GM19193 (cell line): ENCODE data around the gene SLPI.

ENCODE experiments used
- POLR2A ChIP-seq: IDR thresholded peaks from 4 replicates; pipeline ENCODE4 v1.6.1; 2011; ENCODE audit not compliant: insufficient read depth, insufficient read length; ENCODE audit errors: extremely low read depth

SLPI gene, protein sequence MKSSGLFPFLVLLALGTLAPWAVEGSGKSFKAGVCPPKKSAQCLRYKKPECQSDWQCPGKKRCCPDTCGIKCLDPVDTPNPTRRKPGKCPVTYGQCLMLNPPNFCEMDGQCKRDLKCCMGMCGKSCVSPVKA

GRCh38 chr20:45254383-45255262 lies at the start of gene SLPI:
Gene SLPI, minus strand, starts transcription at chr20:45254564. Its CDS starts 21 bp downstream, at chr20:45254543.
- TF ChIP-seq POLR2A, result no peak

- TF ChIP-seq POLR2A, result no peak
Observed at GRCh38 chr20:45303586-45304463, 49.5 kb upstream of the SLPI start.

- no peak for TF ChIP-seq POLR2A
Observed at GRCh38 chr20:45301824-45302271, 47.5 kb upstream of the SLPI start.

DNA sequence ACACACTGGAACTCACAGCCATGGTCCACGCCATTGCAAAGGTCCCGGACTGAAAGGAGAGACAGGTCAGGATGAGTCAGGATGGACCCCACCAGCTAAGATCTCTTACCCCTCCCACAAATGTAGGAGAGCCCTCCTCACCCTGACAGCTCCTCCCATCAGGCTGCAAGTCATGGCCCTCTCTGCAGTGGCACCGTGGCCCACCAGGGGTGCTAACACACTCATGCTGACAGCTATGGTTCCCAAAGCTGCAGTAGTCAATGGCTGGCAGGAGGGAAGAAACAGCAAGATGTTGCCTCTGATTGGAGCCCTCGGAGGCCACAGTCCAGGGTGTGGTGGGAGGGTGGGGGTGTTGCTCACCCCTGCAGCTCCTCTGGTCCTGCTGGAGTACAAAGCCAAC lies 46.6 kb upstream of the SLPI start:
- no peak for TF ChIP-seq POLR2A

GRCh38 chr20:45299786-45300185 lies 45.4 kb upstream of the SLPI start:
- no peak for TF ChIP-seq POLR2A

DNA sequence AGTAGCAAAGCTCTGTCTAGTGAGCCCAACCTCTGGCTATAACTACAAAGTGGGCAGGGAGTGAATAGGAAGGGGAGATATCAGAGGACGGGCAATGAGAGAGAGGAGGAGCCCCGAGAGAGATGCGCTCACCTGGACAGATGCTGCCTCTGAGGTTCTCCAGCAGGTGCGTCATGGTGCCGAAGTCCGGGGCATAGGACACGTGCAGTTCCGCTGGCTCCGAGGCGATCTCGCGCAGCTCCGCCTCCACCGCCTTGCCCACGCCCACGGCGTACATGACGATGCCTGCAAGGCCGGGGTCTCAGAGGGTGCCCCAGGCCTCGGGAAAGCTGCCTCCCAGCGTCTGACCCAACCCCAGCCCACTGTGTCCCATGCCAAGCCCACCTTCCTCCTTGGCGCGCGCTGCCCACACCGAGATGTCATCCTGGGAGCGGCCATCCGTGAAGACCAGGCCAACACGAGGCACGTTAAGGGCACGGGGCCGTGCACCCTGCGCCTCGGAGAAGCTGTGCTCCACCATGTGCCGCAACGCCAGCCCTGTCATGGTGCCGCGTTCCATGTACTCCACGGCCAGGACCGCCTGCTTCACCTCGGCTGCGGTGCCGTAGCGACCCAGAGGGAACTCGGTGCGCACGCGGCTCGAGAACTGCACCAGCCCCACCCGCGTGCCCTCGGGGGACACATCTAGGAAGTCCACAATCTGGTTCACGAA lies 43.6 kb upstream of the SLPI start:
- TF ChIP-seq POLR2A, result no peak

GRCh38 chr20:45294659-45295058 lies 40.3 kb upstream of the SLPI start:
- TF ChIP-seq POLR2A, result no peak

- TF ChIP-seq POLR2A, result no peak
Observed at GRCh38 chr20:45294003-45294368, 39.6 kb upstream of the SLPI start.

DNA sequence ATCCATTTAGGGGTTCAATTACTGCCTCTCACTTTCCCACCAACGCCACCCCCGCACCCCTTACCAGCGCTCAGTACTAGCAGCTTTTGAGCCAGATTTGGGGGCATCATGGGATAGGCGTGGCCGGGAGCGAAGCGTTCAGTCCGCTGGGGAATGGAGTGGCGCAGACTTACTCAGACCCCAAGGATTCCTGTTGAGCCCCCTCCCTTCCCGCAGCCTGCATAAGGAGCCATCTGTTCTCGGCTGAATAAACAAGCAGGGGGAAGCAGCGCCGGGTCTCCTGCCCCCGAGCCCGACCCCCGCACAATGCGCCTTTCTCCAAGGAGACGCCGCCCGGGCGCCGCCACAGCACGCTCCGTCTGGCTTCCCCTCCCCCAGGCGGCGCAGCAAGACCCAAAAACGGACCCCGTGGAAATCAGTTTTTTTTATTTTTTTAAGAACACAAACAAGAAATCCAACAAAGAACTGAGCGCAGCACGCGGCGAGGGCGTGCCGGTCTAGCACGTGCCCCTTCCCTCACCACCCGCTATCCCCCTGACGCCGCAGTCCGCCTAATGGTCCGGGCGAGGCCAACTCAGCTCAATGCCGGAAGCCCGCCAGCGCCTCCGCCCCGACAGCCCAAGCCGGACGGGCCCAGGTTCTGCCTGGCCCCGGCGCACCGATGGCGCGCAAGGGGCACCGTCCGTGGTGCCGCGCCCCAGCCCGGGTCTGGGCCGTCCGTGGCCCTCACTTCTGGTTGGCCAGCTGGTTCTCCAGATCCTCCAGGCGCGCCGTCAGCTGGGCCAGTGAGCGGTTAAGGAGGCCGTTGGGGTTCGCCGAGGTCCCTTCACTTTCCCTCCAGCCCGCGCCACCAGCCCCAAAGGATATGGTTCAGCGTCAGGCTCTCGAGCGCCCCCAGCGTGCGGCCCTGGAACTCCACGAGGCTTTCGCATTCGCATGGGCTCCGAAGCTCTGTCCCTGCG lies 39.0 kb upstream of the SLPI start:
- TF ChIP-seq POLR2A, result no peak

GRCh38 chr20:45292343-45292742 lies 38.0 kb upstream of the SLPI start:
- no peak for TF ChIP-seq POLR2A

DNA sequence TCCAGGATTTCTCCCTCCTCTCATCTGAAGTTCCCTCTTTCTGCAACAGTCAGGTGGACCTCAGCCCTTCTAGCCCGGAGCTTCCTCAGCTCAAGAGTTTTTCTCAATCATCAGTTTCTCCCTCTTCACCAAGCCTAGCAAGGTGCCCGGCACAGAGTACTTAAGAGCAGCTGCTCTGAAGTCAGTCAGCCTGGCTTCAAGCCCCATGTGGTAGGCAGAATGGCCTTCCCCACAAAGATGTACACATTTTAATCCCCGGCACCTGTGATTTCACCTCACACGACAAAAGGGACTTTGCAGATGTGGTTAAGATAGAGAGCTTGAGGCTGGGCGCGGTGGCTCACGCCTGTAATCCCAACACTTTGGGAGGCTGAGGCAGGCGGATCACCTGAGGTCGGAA lies 37.2 kb upstream of the SLPI start:
- TF ChIP-seq POLR2A, result no peak

DNA sequence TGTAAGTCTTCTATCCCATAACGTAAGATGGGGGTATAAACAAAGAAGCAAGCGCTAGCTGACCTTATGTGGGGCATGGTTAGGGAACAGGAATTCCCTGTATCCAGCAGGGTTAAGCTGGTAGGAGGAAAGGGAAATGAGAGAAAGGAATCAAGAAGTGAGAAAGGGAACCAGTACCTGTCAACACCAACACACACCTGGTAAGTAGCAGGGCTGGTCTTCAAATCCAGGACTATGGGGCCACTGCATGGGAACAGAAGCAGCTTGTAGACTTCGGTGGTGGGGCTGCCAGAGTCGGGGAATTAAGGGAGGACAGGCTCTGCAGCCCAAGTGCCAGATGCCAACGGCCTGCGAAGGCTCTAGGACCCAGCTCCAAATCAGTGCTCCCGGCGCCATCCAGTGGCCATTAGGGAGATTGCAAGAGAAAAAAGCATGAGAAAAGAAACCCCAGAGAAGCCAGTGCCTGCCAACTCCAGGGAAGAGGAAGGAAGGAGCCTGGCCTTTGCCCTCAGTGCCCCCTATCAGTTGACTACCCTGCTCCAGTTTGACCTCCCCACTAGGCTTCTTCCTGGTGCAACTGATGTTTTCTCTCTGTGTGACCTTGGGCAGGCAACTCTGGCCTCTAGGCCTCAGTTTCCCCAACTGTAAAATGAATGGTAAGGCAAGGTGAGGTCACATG lies 36.5 kb upstream of the SLPI start:
- no peak for TF ChIP-seq POLR2A

DNA sequence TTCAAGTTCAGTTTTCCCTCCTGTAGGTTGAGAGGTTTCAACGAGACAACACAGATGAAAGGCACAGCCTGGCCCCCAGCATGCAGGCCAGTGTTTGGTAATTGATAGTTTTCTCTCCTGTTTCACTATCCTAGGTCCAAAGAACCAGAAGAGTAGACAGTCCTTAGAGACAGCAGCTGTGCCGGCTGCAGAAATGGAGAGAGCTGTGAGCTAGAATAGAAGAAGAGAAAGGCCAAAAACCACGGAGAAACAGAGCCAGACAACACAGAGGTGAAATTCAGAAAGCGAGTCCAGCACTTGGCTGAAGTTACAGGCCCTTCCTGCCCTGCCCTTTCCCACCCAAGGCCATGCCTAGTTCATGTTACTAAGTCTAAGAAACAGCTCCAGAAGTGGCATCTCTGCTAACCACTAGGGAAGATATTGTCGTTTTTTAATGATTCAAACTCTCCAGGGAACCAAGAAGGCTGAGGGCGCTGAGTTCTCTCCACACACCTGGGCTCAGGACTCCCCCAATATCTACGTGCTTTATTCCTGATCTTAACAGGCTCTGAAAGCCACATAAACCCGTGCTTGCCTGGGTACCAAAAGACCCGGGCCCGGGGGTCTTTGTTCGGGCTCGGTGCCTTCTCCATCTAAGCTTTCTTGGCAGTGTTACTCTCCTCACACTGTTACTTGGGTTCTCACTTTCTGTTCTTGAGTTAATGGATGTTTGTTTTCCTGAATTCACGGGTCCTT lies 35.7 kb upstream of the SLPI start:
- TF ChIP-seq POLR2A, result no peak

DNA sequence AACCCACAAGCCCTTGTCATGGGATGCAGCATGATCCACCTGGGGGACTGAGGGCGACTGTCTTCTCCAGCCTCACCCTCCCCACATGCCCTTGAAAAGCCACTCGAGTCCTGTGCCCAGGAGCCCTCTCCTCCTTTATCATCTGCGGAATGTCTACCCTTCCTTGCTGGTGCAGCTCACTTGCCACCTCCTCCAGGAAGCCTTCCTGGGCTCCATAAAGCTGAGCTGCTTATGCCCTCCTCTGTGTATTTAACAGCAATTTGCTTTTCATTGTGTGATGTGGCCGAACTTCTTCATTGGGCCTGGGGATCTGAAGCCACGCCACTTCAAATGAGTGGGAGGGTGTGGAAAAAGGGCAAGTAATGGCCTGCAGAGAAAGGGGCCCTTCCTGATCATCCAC lies 34.5 kb upstream of the SLPI start:
- TF ChIP-seq POLR2A, result no peak
